DND-41 (cell line): ENCODE results near the gene TEX2.

ENCODE experiments used
- EZH2 ChIP-seq: IDR thresholded peaks from 3 replicates; pipeline ENCODE4 v1.6.1; 2012; ENCODE audit warnings: borderline replicate concordance, low read depth, mild to moderate bottlenecking, moderate library complexity, low read length, inconsistent platforms; ENCODE audit not compliant: severe bottlenecking
- TF ChIP-seq, protein P1 (sequence below): IDR thresholded peaks from 2 replicates; pipeline ENCODE4 v1.5.1; 2012; ENCODE audit warnings: borderline replicate concordance, low read length, moderate library complexity, mild to moderate bottlenecking; ENCODE audit not compliant: poor library complexity, severe bottlenecking; ENCODE audit errors: extremely low read depth

DNA sequence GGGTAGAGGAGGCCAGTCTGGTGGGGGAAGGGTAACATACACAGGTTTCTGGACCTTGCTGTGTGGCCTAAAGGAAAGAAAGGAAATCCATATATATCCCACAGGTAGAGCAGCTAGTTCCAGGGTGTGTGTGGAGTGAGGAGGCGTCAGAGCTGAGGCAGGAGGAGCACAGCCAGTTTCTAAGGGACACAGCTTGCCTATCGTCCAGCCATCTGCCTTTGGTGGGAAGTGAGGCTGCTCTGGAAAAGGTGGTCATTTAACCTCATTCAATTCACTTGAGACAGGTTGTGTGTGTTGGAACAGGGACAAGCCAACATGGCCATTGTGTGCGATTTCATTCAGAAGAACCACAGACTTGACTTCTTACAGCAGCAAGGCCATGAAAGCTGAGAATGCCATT lies 96.2 kb downstream of the TEX2 start:
- TF ChIP-seq, protein P1, sequence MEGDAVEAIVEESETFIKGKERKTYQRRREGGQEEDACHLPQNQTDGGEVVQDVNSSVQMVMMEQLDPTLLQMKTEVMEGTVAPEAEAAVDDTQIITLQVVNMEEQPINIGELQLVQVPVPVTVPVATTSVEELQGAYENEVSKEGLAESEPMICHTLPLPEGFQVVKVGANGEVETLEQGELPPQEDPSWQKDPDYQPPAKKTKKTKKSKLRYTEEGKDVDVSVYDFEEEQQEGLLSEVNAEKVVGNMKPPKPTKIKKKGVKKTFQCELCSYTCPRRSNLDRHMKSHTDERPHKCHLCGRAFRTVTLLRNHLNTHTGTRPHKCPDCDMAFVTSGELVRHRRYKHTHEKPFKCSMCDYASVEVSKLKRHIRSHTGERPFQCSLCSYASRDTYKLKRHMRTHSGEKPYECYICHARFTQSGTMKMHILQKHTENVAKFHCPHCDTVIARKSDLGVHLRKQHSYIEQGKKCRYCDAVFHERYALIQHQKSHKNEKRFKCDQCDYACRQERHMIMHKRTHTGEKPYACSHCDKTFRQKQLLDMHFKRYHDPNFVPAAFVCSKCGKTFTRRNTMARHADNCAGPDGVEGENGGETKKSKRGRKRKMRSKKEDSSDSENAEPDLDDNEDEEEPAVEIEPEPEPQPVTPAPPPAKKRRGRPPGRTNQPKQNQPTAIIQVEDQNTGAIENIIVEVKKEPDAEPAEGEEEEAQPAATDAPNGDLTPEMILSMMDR = no peak
- TF ChIP-seq EZH2 = no peak
